ENCODE measurements around the gene ATF6.

DNA sequence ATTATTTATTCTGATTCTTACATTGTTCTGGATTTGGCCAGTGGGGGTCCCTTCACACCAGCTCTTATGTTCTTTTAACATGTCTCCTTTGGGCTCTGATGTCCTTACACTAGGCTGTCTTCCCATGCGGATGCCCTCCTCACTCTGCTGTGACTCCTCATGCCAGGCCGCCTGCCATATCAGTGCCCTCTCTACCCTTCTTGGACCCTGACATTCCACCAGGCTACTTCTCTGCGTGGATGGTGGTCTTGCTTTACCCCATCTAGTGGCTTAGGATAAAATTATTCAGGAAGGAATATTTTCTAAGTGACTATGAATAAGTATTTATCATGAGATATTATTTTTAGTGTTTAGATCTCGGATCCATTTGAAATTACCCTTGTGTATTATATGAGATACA is 21.2 kb downstream of the ATF6 start:
- TF ChIP-seq, protein P1, sequence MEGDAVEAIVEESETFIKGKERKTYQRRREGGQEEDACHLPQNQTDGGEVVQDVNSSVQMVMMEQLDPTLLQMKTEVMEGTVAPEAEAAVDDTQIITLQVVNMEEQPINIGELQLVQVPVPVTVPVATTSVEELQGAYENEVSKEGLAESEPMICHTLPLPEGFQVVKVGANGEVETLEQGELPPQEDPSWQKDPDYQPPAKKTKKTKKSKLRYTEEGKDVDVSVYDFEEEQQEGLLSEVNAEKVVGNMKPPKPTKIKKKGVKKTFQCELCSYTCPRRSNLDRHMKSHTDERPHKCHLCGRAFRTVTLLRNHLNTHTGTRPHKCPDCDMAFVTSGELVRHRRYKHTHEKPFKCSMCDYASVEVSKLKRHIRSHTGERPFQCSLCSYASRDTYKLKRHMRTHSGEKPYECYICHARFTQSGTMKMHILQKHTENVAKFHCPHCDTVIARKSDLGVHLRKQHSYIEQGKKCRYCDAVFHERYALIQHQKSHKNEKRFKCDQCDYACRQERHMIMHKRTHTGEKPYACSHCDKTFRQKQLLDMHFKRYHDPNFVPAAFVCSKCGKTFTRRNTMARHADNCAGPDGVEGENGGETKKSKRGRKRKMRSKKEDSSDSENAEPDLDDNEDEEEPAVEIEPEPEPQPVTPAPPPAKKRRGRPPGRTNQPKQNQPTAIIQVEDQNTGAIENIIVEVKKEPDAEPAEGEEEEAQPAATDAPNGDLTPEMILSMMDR (IDR thresholded peaks at IDR 0.05) = no peak
- TF ChIP-seq POLR2A (IDR thresholded peaks at IDR 0.05) = no peak

Data from testis (tissue), 2 donors.